C4-2B (cell line): ENCODE measurements around the gene ANKEF1.
"Not testable (repeated sequence)": the region's sequence is repeated elsewhere in the genome, so short reads cannot be mapped to it uniquely, and the experiment has no call there.

Source experiments
- H3K27ac ChIP-seq: fragments of 450-650 bp; 2 replicates; pipeline ENCODE4 v1.5.1; 2017
- CTCF ChIP-seq: fragments of 450-650 bp; conservative IDR thresholded peaks from 2 replicates; pipeline ENCODE4 v1.5.1; 2017; ENCODE audit warnings: mild to moderate bottlenecking
- ZFX ChIP-seq: fragments of 450-650 bp; IDR thresholded peaks from 2 replicates; pipeline ENCODE4 v1.6.1; 2017

The ANKEF1 gene

GRCh38 chr20:10033905-10034650 lies 709 bp upstream of the ANKEF1 start:
- TF ChIP-seq ZFX = no peak
- H3K27ac ChIP-seq = no peak overlapping the region

- not testable (repeated sequence) for H3K27ac ChIP-seq
Observed at GRCh38 chr20:10036321-10036720, 1.5 kb downstream of the ANKEF1 start.

GRCh38 chr20:10040070-10040975 lies 5.5 kb downstream of the ANKEF1 start:
- no peak overlapping the region for H3K27ac ChIP-seq
- TF ChIP-seq CTCF = no peak
- no peak for TF ChIP-seq ZFX

- TF ChIP-seq CTCF = no peak
- no peak for TF ChIP-seq ZFX
- no peak overlapping the region for H3K27ac ChIP-seq
Observed at GRCh38 chr20:10042086-10042485, 7.3 kb downstream of the ANKEF1 start.

- no peak overlapping the region for H3K27ac ChIP-seq
- no peak for TF ChIP-seq ZFX
Observed at GRCh38 chr20:10047427-10047826, 12.6 kb downstream of the ANKEF1 start.

- no peak for TF ChIP-seq CTCF
- no peak for TF ChIP-seq ZFX
- no peak overlapping the region for H3K27ac ChIP-seq
Observed at GRCh38 chr20:10051185-10051584, 16.4 kb downstream of the ANKEF1 start.

GRCh38 chr20:10059006-10059405 lies 24.2 kb downstream of the ANKEF1 start:
- TF ChIP-seq CTCF = no peak
- no peak for TF ChIP-seq ZFX
- H3K27ac ChIP-seq = no peak overlapping the region

GRCh38 chr20:10060226-10060625 lies 25.4 kb downstream of the ANKEF1 start:
- H3K27ac ChIP-seq = no peak overlapping the region
- TF ChIP-seq ZFX (no peak), CTCF (no peak)

GRCh38 chr20:10061641-10062040 lies 26.9 kb downstream of the ANKEF1 start:
- no peak for TF ChIP-seq ZFX
- no peak overlapping the region for H3K27ac ChIP-seq
